HUES6 (cell line): Measurements from ENCODE around the gene C4BPA.

Experiments used
- H3K27ac ChIP-seq: 2 replicates; pipeline ENCODE4 v1.7.0; 2013; ENCODE audit warnings: low read depth, mild to moderate bottlenecking, low read length, inconsistent platforms
- H3K27me3 ChIP-seq: 2 replicates; pipeline ENCODE4 v1.6.1; 2013; ENCODE audit warnings: low read length; ENCODE audit not compliant: control insufficient read depth, insufficient read depth
- H3K36me3 ChIP-seq: 2 replicates; pipeline ENCODE4 v1.6.1; 2013; ENCODE audit warnings: low read length; ENCODE audit not compliant: control insufficient read depth, insufficient read depth
- H3K4me1 ChIP-seq: 2 replicates; pipeline ENCODE4 v1.6.1; 2013; ENCODE audit warnings: low read length; ENCODE audit not compliant: control insufficient read depth, insufficient read depth
- H3K4me3 ChIP-seq: 2 replicates; pipeline ENCODE4 v1.5.1; 2013; ENCODE audit warnings: low read depth, low read length
- H3K9ac ChIP-seq: one replicate; pipeline ENCODE4 v1.6.1; 2013; ENCODE audit warnings: mild to moderate bottlenecking, low read length
- H3K9me3 ChIP-seq: 2 replicates; pipeline ENCODE4 v1.6.1; 2013; ENCODE audit warnings: low read depth, low read length; ENCODE audit not compliant: control insufficient read depth, insufficient read depth

Gene C4BPA

GRCh38 chr1:207128336-207128921, 24.4 kb downstream of the C4BPA start:
- H3K9ac ChIP-seq = no peak overlapping the region
- H3K4me3 ChIP-seq = no peak overlapping the region
- H3K36me3 ChIP-seq = no peaks in the 10 kb centered on the region
- no peaks in the 10 kb centered on the region for H3K27me3 ChIP-seq
- no peaks in the 10 kb centered on the region for H3K4me1 ChIP-seq
- no peak overlapping the region for H3K27ac ChIP-seq
- H3K9me3 ChIP-seq = no peaks in the 10 kb centered on the region; the same call in 1 of the 2 replicates

DNA sequence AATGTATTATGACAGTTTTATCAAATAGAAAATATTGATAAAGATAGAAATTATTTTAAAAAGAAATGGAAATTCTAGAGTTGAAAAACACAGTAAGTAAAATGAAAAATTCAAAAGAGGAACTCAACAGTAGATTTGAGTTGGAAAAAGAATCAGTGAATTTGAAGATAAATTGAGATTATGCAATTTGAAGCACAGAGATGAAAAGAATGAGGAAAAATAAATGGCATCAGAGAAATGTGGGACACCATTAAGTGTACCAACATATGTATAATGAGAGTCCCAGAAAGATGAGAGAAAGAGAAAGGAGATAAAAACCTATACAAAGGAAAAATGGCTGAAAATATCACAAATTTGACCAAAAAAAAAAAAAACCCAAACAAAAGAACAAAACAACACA, 25.0 kb downstream of the C4BPA start:
- H3K4me3 ChIP-seq = no peak overlapping the region
- no peak overlapping the region for H3K27ac ChIP-seq
- H3K27me3 ChIP-seq = no peaks in the 10 kb centered on the region
- H3K9me3 ChIP-seq = no peaks in the 10 kb centered on the region; the same call in 1 of the 2 replicates
- H3K36me3 ChIP-seq = no peaks in the 10 kb centered on the region
- no peaks in the 10 kb centered on the region for H3K4me1 ChIP-seq
- H3K9ac ChIP-seq = no peak overlapping the region

DNA sequence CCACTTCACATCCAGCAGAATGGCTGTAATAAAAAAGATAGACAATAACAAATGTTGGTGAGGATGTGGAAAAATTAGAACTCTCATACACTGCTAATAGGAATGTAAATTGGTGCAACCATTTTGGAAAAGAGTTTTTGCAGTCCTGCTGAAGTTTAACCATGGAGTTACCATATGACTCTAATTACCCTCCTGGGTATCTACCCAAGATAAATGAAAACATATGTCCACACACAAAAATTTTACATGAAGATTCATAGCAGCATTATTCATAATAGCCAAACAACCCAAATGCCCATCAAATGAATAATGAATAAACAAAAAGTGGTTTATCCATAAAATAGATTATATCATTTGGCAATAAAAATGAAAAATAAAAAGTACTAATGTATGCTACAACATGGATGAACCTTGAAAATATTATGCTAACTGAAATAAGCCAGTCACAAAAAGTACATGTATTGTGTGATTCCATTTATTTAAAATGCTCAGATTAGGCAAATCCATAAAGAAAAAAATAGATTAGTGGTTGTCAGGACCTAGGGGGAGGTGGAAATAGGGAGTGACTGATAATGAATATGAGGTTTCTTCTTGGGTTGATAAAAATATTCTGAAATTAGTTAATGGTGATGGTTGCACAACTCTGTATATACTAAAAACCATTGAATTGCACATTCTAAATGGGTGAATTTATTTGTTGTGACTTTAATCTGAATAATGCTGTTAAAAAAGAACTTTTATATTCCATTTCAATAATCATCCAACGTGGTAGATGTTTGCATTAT, 26.4 kb downstream of the C4BPA start:
- H3K4me1 ChIP-seq = no peaks in the 10 kb centered on the region
- H3K4me3 ChIP-seq = no peak overlapping the region
- H3K27me3 ChIP-seq = no peaks in the 10 kb centered on the region
- H3K36me3 ChIP-seq = no peaks in the 10 kb centered on the region
- H3K9me3 ChIP-seq = no peaks in the 10 kb centered on the region; the same call in 1 of the 2 replicates
- H3K27ac ChIP-seq = no peak overlapping the region
- H3K9ac ChIP-seq = no peak overlapping the region

DNA sequence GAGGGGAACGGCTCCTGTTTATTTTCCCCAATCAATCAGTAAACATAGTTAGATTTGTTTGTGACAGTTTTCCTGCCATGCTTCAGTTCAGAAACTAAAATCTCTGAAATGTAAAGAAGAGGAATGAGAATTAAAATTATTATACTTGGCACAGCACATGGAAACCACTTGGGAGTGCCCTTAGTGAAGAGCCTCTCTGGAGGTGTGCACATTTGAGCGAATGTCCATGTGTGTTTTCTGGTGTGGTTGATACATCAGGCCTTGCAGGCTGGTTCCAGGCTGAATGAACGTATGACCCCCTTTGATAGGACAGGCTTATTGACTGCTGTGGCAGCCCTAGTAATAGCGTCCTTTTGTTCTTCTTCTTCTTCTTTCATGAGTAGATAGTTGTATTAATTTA, 27.1 kb downstream of the C4BPA start:
- no peaks in the 10 kb centered on the region for H3K27me3 ChIP-seq
- no peak overlapping the region for H3K9ac ChIP-seq
- H3K36me3 ChIP-seq = no peaks in the 10 kb centered on the region
- no peak overlapping the region for H3K27ac ChIP-seq
- H3K4me1 ChIP-seq = no peaks in the 10 kb centered on the region
- no peaks in the 10 kb centered on the region; the same call in 1 of the 2 replicates for H3K9me3 ChIP-seq
- H3K4me3 ChIP-seq = no peak overlapping the region

DNA sequence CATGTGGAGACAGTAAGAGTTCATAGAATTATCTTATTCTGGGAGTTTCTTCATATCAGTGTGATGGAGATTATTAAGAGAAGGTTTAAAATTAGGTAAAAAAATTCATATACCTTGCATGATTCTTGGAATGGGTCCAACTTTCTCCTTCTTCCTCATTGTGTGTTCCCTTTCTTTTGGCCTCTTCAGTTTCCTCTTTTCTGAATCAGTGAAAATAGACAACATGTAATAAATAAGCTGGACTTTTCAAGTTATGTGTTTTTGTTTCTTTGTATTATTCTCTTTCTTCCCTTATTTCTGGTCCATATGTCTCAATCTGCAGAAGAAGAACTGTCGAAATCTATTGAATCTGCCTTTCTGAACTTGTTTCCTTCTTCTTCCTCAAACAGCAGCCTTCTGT, 30.5 kb downstream of the C4BPA start:
- Histone ChIP-seq H3K27ac (no peak overlapping the region), H3K9ac (no peak overlapping the region), H3K36me3 (no peaks in the 10 kb centered on the region), H3K27me3 (no peaks in the 10 kb centered on the region), H3K9me3 (no peaks in the 10 kb centered on the region), H3K4me3 (no peak overlapping the region), H3K4me1 (no peaks in the 10 kb centered on the region)

DNA sequence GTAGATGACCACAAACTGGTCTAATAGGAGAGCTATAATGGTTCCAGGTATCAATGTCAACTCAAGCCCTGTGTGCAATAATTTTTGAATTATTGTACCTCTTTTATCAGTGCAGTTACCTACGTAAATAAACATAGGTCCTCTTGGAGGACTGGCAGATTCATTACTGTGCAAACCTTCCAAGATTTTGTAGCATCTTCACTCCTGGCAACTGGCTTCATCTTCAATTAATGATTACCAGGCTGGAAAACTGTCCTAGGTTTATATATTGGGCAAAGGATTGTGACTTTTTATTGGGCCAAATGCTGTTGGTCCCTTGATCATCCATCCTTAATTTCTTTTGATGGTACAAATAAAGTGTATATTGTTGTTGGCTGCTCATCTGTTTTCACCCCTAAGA, 35.6 kb downstream of the C4BPA start:
- Histone ChIP-seq H3K36me3 (no peaks in the 10 kb centered on the region), H3K9ac (no peak overlapping the region), H3K4me1 (no peaks in the 10 kb centered on the region), H3K27ac (no peak overlapping the region), H3K4me3 (no peak overlapping the region), H3K27me3 (no peaks in the 10 kb centered on the region), H3K9me3 (no peaks in the 10 kb centered on the region)

DNA sequence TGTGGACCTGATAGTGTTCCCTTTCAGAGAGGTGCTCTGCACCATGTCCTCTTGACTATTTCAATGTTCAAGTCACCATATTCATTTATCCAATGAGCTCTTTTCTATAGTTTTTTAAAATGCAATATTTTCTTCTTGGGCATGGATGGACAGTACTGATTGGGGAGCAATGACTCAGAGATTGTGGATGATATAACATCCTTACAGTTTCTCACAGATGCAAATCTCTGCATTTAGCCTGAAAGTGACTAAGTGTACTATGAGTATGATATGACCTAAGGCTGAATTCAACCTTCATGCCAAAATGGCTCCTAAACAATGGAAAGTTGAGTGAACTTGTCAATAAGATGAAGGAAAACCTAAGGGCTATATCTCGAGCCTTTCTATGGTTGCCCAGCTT, 36.5 kb downstream of the C4BPA start:
- no peaks in the 10 kb centered on the region for H3K36me3 ChIP-seq
- H3K9ac ChIP-seq = no peak overlapping the region
- no peaks in the 10 kb centered on the region for H3K27me3 ChIP-seq
- no peaks in the 10 kb centered on the region for H3K4me1 ChIP-seq
- no peak overlapping the region for H3K27ac ChIP-seq
- H3K9me3 ChIP-seq = no peaks in the 10 kb centered on the region
- no peak overlapping the region for H3K4me3 ChIP-seq

DNA sequence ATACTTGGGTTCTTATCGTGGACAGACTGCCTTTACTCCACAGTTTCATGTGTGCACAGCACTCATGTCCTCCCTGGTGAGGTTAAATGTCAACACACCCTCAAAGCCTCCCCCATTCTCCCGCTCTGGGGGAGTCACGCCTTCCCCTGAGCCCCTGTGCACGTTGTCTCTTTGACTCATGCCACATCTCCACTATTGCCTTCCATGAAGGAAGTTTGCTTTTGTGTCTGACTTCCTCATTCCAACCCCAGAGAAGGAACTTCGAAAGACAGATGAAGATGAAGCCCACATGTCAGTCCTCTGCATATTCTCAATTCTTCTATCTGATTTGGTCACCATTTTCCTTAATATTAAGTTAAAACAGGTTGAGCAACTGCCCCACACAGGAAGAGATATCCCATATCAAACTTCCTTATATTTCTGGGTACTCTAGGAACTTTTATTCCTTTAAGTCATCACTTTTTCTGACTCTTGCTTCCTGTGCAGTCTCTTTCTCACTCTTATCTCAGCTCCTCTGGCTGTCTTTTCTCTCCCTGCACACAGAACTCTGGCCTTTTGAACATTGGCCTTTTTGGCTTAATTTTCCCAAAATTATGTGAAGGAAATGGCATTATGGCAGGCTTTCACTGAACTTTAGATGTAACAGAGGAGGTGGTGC, 41.5 kb downstream of the C4BPA start:
- Histone ChIP-seq H3K27ac (no peak overlapping the region), H3K9ac (no peak overlapping the region)

DNA sequence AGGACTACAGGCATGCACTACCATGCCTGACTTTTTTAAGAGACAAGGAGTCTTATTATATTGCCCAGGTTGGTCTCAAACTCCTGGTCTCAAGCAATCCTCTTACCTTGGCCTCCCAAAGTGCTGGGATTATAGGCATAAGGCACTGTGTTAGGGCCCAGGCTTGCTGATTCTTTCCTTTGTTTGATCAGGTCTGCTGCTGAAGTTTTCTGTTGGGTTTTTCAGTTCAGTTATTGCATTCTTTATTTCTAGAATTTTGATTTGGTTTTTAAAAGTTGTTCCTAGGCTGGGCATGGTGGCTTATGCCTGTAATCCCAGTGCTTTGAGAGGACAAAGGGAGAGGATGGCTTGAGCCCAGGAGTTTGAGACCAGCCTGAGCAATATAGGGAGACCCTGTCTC, 47.9 kb downstream of the C4BPA start:
- no peak overlapping the region for H3K27ac ChIP-seq
- H3K9ac ChIP-seq = no peak overlapping the region
- no peak overlapping the region for H3K4me3 ChIP-seq
- H3K9me3 ChIP-seq = no peaks in the 10 kb centered on the region
- H3K27me3 ChIP-seq = no peaks in the 10 kb centered on the region
- no peaks in the 10 kb centered on the region for H3K36me3 ChIP-seq
- no peaks in the 10 kb centered on the region for H3K4me1 ChIP-seq

More for the DNA sequence above, 41.5 kb downstream of the C4BPA start:
- H3K36me3 ChIP-seq = no peaks in the 10 kb centered on the region
- no peaks in the 10 kb centered on the region for H3K4me1 ChIP-seq
- H3K27me3 ChIP-seq = no peaks in the 10 kb centered on the region
- no peaks in the 10 kb centered on the region for H3K9me3 ChIP-seq
- H3K4me3 ChIP-seq = no peak overlapping the region

DNA sequence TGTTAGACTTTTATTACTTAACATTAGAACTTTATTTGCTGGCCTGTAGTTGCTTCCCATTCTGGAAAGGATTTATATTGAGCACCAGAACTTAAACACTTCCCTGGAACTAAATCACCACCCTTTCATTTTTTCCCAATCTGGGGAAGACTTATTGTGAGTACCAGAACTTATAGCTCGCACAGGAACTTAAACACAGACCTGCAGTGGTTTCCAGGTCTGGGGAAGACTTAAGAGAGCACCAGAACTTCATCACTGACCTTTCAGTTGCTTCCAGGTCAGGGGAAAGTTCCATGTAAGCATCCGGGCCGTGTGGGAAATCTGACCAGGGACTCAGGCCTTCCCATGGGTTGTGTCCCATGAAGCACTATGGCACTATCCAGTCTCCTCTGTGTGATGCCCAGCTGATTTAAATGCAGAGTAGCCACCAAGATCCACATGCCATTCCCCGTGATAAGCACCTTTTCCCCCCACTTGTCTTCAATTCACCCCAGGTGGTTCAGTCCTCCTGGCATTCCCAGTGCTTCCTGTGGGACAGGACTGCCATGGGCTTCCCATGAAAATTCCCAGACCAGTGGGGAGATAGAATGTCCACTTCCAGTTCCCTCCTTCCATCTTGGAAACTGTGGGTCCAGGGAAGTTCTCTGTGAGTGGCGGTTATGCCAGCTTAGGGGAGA, 48.9 kb downstream of the C4BPA start:
- Histone ChIP-seq H3K4me3 (no peak overlapping the region), H3K4me1 (no peaks in the 10 kb centered on the region), H3K9ac (no peak overlapping the region), H3K36me3 (no peaks in the 10 kb centered on the region), H3K27ac (no peak overlapping the region), H3K27me3 (no peaks in the 10 kb centered on the region), H3K9me3 (no peaks in the 10 kb centered on the region)

DNA sequence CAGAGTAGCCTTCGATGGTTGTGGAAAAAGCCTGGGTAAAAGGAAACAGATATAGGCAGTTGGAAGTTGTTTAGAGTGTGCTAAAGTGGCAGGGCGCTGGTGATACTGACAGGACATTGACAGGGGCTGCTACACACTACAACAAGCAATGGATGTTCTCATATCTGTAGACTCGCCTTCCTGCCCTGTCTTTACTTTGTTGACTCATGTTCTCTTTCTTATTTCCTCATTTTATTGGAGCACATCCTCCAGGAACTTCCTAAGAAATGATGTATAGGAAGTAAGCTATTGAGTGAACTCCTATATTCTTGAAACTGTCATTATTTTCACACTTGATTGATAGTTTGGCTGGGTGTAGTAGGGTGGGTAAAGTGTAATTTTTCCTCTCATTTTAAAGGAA, 51.0 kb downstream of the C4BPA start:
- no peak overlapping the region for H3K27ac ChIP-seq
- H3K4me3 ChIP-seq = no peak overlapping the region
- no peaks in the 10 kb centered on the region for H3K36me3 ChIP-seq
- no peak overlapping the region for H3K9ac ChIP-seq
- no peaks in the 10 kb centered on the region for H3K4me1 ChIP-seq
- no peaks in the 10 kb centered on the region for H3K27me3 ChIP-seq
- no peaks in the 10 kb centered on the region for H3K9me3 ChIP-seq
